Nephron progenitor cell (in vitro differentiated cells): ENCODE results near the gene RBM28.
A peak's percentile ranks its signal among the peaks of the same experiment; 100 is the strongest.

Source experiments
- DNase-seq: peaks from one replicate; pipeline ENCODE4 v3.0.0; 2021
- H3K27ac Mint-ChIP-seq: 2 replicates; pipeline ENCODE4 v1.8.0; 2021; ENCODE audit warnings: mild to moderate bottlenecking, moderate library complexity, mixed read lengths
- H3K27me3 Mint-ChIP-seq: 2 replicates; pipeline ENCODE4 v1.8.0; 2021; ENCODE audit warnings: mild to moderate bottlenecking, low read depth, mixed read lengths; ENCODE audit not compliant: poor library complexity
- H3K36me3 Mint-ChIP-seq: 2 replicates; pipeline ENCODE4 v1.8.0; 2021; ENCODE audit warnings: low read depth, mixed read lengths
- H3K4me1 Mint-ChIP-seq: 2 replicates; pipeline ENCODE4 v1.8.0; 2021; ENCODE audit warnings: mixed read lengths
- H3K4me3 Mint-ChIP-seq: 2 replicates; pipeline ENCODE4 v1.8.0; 2021; ENCODE audit warnings: mild to moderate bottlenecking, moderate library complexity, mixed read lengths
- H3K9me3 Mint-ChIP-seq: 2 replicates; pipeline ENCODE4 v1.8.0; 2021; ENCODE audit warnings: mild to moderate bottlenecking, moderate library complexity, mixed read lengths
- TF ChIP-seq, protein P1 (sequence below): fragments of 200-600 bp; sonication (generic); IDR thresholded peaks from 2 replicates; pipeline ENCODE4 v1.5.0; 2021; ENCODE audit warnings: antibody characterized with exemption

The RBM28 gene

DNA sequence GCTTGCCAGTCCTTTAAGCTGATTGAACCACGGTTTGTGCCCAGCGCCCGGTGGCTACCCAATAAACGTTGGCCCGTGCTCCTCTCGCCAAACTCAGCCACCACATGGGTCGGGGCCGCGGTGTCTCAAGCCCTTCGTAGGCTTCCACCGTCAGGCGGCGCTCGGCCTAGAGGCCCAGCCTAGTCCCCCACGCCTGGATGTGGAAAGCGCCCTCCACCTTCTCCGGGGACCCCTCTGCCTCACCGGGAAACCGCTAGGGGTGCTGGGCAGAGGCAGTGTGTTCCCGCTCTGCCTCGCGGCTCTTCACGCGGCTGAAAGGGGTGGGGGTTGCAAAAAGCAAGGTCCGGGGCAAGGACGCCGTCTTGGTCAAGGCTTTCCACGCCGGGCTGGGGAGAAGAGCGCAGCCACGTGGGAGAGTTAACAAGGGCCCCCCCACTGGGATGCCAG is 72.9 kb downstream of the RBM28 start:
- no peak for DNase-seq
- Mint-ChIP-seq H3K9me3 (peaks cover 10% of the 10 kb centered on the region), H3K27ac (no peak overlapping the region), H3K4me3 (no peak overlapping the region), H3K27me3 (no peaks in the 10 kb centered on the region), H3K4me1 (peaks cover 30% of the 10 kb centered on the region), H3K36me3 (no peaks in the 10 kb centered on the region)
- TF ChIP-seq, protein P1, sequence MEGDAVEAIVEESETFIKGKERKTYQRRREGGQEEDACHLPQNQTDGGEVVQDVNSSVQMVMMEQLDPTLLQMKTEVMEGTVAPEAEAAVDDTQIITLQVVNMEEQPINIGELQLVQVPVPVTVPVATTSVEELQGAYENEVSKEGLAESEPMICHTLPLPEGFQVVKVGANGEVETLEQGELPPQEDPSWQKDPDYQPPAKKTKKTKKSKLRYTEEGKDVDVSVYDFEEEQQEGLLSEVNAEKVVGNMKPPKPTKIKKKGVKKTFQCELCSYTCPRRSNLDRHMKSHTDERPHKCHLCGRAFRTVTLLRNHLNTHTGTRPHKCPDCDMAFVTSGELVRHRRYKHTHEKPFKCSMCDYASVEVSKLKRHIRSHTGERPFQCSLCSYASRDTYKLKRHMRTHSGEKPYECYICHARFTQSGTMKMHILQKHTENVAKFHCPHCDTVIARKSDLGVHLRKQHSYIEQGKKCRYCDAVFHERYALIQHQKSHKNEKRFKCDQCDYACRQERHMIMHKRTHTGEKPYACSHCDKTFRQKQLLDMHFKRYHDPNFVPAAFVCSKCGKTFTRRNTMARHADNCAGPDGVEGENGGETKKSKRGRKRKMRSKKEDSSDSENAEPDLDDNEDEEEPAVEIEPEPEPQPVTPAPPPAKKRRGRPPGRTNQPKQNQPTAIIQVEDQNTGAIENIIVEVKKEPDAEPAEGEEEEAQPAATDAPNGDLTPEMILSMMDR, result no peak

DNA sequence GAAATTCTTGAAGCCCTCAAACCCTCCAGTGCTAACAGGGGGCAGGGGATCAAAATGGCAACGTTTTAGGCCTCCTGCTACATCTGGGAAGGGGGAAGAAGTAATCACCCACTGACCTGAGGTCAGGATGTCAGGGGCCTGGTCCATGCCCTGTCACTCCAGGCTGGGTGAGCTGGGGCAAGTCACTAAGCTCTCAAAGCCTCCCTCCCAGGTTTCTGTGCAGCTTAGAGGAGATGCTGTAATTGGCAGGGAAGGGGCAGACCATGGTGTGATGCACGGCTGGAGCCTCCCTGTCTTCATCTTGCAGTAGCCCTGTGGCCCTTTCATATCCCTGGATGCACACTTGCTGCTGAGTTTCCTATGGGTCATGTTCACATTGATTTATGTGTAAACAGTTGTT is 75.5 kb downstream of the RBM28 start:
- Mint-ChIP-seq H3K4me1 (peaks cover 31% of the 10 kb centered on the region), H3K27ac (no peak overlapping the region), H3K27me3 (no peaks in the 10 kb centered on the region), H3K4me3 (no peak overlapping the region), H3K36me3 (no peaks in the 10 kb centered on the region), H3K9me3 (peaks cover 10% of the 10 kb centered on the region)
- no peak for DNase-seq
- TF ChIP-seq, protein P1, result no peak

DNA sequence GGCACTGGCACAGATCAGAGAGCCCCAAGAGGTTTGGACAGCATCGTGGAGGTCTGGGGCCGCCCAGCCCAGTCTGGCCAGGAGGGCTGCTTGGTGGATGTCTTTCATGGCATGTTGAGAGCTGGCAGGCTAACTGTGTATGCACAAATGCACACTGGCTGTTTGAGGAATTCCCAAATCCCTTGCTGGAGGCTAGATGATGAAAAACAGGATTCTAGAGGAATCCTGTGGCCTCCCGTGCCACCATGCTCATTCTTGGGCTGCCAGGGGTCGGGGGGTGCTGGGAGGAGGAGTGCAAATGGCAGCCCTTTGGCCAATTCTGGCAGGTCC is 76.1 kb downstream of the RBM28 start:
- Mint-ChIP-seq H3K4me1 (peaks cover 31% of the 10 kb centered on the region), H3K4me3 (peak overlapping the region; percentile 73), H3K27ac (no peak overlapping the region), H3K9me3 (peaks cover 10% of the 10 kb centered on the region), H3K36me3 (no peaks in the 10 kb centered on the region), H3K27me3 (no peaks in the 10 kb centered on the region)
- TF ChIP-seq, protein P1, result no peak
- no peak for DNase-seq

DNA sequence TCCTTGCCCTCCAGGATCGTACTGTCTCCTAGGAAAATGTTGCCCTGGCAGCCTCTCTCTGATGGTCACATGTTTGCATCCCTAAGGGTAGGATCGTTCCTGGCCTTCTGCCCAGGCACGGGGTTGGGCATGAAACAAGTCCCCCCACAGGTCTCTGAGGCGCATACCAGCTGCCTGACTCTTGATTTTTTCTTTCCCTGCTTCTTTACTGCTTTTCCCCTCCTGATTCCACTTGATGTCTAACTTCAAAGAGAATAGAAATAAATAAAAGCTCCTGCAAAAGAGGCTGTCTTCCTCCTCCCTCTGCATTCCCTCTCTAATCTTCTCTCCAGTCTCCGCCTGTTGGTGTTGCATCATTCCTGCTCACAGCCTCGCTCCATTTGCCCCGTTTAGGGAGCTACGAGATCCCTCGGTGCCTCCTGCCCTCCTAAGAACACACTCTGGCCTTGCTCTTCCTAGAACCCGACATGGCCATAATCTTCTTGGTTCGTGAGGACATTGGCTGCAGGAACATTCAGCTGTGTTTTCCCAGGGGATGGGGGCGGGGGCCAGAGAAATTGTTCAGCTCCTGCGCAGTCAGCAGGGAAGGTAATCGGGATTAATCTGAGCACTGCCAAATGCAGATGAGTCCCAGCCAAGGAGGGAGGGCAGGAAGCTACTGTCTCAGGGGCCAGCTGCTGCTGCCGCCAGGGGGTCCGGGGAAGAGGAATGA is 76.7 kb downstream of the RBM28 start:
- TF ChIP-seq, protein P1, result no peak
- H3K4me1 Mint-ChIP-seq, result peaks cover 31% of the 10 kb centered on the region
- H3K4me3 Mint-ChIP-seq, result peak overlapping the region; percentile 73
- peaks cover 6% of the 10 kb centered on the region for H3K9me3 Mint-ChIP-seq
- H3K27ac Mint-ChIP-seq, result peak overlapping the region; percentile 44
- H3K36me3 Mint-ChIP-seq, result no peaks in the 10 kb centered on the region
- no peaks in the 10 kb centered on the region for H3K27me3 Mint-ChIP-seq
- DNase-seq, result peak; percentile 50

DNA sequence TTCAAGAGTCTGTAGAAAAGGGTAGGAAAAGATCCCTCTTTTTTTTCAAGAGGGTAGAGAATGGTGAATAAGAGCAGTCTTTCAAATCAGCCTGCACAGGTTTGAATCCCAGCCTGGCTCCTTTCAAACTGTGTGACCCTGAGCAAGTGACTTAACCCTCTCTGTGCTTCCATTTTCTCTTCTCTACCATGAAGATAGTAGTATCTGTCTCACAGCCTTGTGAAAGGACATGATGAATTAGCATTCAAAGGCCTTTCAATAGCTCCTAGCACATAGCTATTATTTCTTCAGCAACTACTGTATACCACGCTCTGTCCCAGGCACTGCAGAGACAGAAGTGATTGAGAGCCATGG is 77.2 kb downstream of the RBM28 start:
- peaks cover 31% of the 10 kb centered on the region for H3K4me1 Mint-ChIP-seq
- H3K27ac Mint-ChIP-seq, result no peak overlapping the region
- H3K4me3 Mint-ChIP-seq, result no peak overlapping the region
- H3K27me3 Mint-ChIP-seq, result no peaks in the 10 kb centered on the region
- no peaks in the 10 kb centered on the region for H3K36me3 Mint-ChIP-seq
- peaks cover 6% of the 10 kb centered on the region for H3K9me3 Mint-ChIP-seq
- no peak for DNase-seq
- TF ChIP-seq, protein P1, result no peak

DNA sequence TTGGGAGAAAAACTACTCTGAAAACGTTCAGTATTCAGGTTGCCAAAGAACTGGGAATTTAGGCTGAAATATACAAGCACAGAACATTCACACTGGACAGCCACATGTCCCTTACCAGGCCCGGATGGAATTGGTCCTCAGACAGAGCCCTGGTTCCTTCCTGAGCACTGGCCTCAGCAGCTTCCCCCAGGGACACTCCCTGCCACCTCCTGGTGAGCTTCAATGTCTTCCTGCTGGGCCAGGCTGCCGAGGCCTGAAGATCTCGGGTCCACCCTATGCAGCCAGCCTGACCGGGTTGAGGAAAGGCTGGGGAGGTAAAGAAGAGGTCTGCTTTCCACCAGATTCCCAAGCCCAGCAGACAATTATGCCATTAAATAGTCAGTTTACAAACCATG is 77.8 kb downstream of the RBM28 start:
- peaks cover 3% of the 10 kb centered on the region for H3K9me3 Mint-ChIP-seq
- TF ChIP-seq, protein P1, result no peak
- no peak overlapping the region for H3K27ac Mint-ChIP-seq
- H3K27me3 Mint-ChIP-seq, result no peaks in the 10 kb centered on the region
- H3K4me3 Mint-ChIP-seq, result peak overlapping the region; percentile 8
- H3K36me3 Mint-ChIP-seq, result no peaks in the 10 kb centered on the region
- DNase-seq, result no peak
- peaks cover 31% of the 10 kb centered on the region for H3K4me1 Mint-ChIP-seq
